CD14-positive monocyte (primary cell): ENCODE results near the gene NEK2. TPM values are rescaled to one million over a fixed set of nuclear protein-coding genes. Genes with fewer than 3 reads are reported as not detected.

Experiments used
- DNase-seq, 3 donors: peaks; one replicate each; pipeline ENCODE4 v3.0.0-alpha.2; 2011 to 2022
- H2AFZ ChIP-seq: 2 replicates; pipeline ENCODE4 v1.6.0; 2012; ENCODE audit warnings: mild to moderate bottlenecking, low read depth, low read length, inconsistent platforms; ENCODE audit not compliant: insufficient read depth, poor library complexity, severe bottlenecking
- H3K27ac ChIP-seq, 2 donors: 1 replicate in 1 of 2; 2 replicates in 1 of 2; pipeline ENCODE4 v1.5.1; 2012 to 2013; ENCODE audit warnings: low read length in 2 of 2, control low read depth in 1 of 2, inconsistent platforms in 1 of 2, low read depth in 1 of 2, mild to moderate bottlenecking in 1 of 2
- H3K27me3 ChIP-seq, 2 donors: one replicate each; pipeline versions ENCODE4 v1.6.0 to v1.6.1; 2011 to 2013; ENCODE audit warnings: low read length in 2 of 2; ENCODE audit not compliant: control insufficient read depth in 2 of 2, insufficient read depth in 2 of 2
- H3K36me3 ChIP-seq, 2 donors: replicated peaks in 1 of 2; 1 replicate in 1 of 2; 2 replicates in 1 of 2; pipeline versions ENCODE4 v1.5.1 to v1.6.1; 2012 to 2013; ENCODE audit warnings: low read length in 2 of 2, control low read depth in 1 of 2, inconsistent platforms in 1 of 2, mild to moderate bottlenecking in 1 of 2; ENCODE audit not compliant: insufficient read depth in 2 of 2, control insufficient read depth in 1 of 2
- H3K4me1 ChIP-seq, 2 donors: 1 replicate in 1 of 2; 2 replicates in 1 of 2; pipeline versions ENCODE4 v1.5.1 to v1.6.1; 2012 to 2013; ENCODE audit warnings: low read length in 2 of 2, control low read depth in 1 of 2, inconsistent platforms in 1 of 2, mild to moderate bottlenecking in 1 of 2, moderate library complexity in 1 of 2; ENCODE audit not compliant: insufficient read depth in 2 of 2, control insufficient read depth in 1 of 2
- H3K4me2 ChIP-seq: replicated peaks from 2 replicates; pipeline ENCODE3; 2012; ENCODE audit warnings: low read length, moderate library complexity, mild to moderate bottlenecking; ENCODE audit not compliant: poor library complexity, severe bottlenecking; ENCODE audit errors: extremely low read depth
- H3K4me3 ChIP-seq, 3 experiments: fragments of 200-600 bp in 1 of 3; sonication (generic) in 1 of 3; replicated peaks in 1 of 3; 1 replicate in 2 of 3; 2 replicates in 1 of 3; pipeline ENCODE4 v1.5.1; 2011 to 2013; ENCODE audit warnings: low read length in 3 of 3, mild to moderate bottlenecking in 3 of 3, control low read depth in 2 of 3, low read depth in 2 of 3, inconsistent platforms in 1 of 3, moderate library complexity in 1 of 3
- H3K79me2 ChIP-seq: 2 replicates; pipeline ENCODE4 v1.6.0; 2012; ENCODE audit warnings: mild to moderate bottlenecking, control low read depth, inconsistent platforms, low read length, moderate library complexity; ENCODE audit not compliant: insufficient read depth
- H3K9ac ChIP-seq: 2 replicates; pipeline ENCODE4 v1.6.0; 2017; ENCODE audit warnings: low read length, mild to moderate bottlenecking; ENCODE audit not compliant: insufficient read depth, poor library complexity, severe bottlenecking
- H3K9me3 ChIP-seq, 2 donors: replicated peaks in 1 of 2; 1 replicate in 1 of 2; 2 replicates in 1 of 2; pipeline versions ENCODE4 v1.5.1 to v1.6.1; 2012 to 2013; ENCODE audit warnings: low read length in 2 of 2, control low read depth in 1 of 2; ENCODE audit not compliant: control insufficient read depth in 1 of 2, insufficient read depth in 1 of 2
- H4K20me1 ChIP-seq: 2 replicates; pipeline ENCODE4 v1.6.0; 2012; ENCODE audit warnings: mild to moderate bottlenecking, low read length, control low read depth, moderate library complexity; ENCODE audit not compliant: insufficient read depth
- H3K27ac Mint-ChIP-seq, 7 donors: one replicate each; pipeline ENCODE4 v1.8.0; 2020; ENCODE audit warnings: mild to moderate bottlenecking in 7 of 7, mixed read lengths in 7 of 7, moderate library complexity in 6 of 7, inconsistent platforms in 2 of 7
- H3K27me3 Mint-ChIP-seq, 3 donors: one replicate each; pipeline ENCODE4 v1.8.0; 2021 to 2022; ENCODE audit warnings: low read depth in 3 of 3, mild to moderate bottlenecking in 3 of 3, mixed read lengths in 3 of 3, moderate library complexity in 3 of 3, inconsistent platforms in 1 of 3
- H3K36me3 Mint-ChIP-seq, 2 donors: one replicate each; pipeline ENCODE4 v1.8.0; 2020; ENCODE audit warnings: mixed read lengths in 2 of 2, inconsistent platforms in 1 of 2, mild to moderate bottlenecking in 1 of 2
- H3K4me1 Mint-ChIP-seq: one replicate; pipeline ENCODE4 v1.8.0; 2020; ENCODE audit warnings: mild to moderate bottlenecking, mixed read lengths
- H3K4me3 Mint-ChIP-seq, 2 donors: one replicate each; pipeline ENCODE4 v1.8.0; 2020; ENCODE audit warnings: mild to moderate bottlenecking in 2 of 2, mixed read lengths in 2 of 2, moderate library complexity in 1 of 2
- H3K9me3 Mint-ChIP-seq, 7 donors: one replicate each; pipeline ENCODE4 v1.8.0; 2020 to 2022; ENCODE audit warnings: mixed read lengths in 7 of 7, mild to moderate bottlenecking in 6 of 7, moderate library complexity in 6 of 7, inconsistent platforms in 2 of 7
- CTCF ChIP-seq: fragments of 200-600 bp; IDR thresholded peaks from one replicate; pipeline ENCODE4 v1.8.0; 2022; ENCODE audit warnings: antibody characterized with exemption, mild to moderate bottlenecking
- WGBS: methylation state at CpG from one replicate; pipeline ENCODE4 v1.1.5; 2013; ENCODE audit warnings: missing lambda C conversion rate; ENCODE audit not compliant: insufficient coverage; 5-methylcytosine and 5-hydroxymethylcytosine counted together
- intact Hi-C, 2 donors: fragments of 100-400 bp; cut with micrococcal nuclease; formaldehyde crosslinking; loops; one replicate each; pipeline versions ENCODE4 v1.15.0 to v1.15.1; 2023
- polyA plus RNA-seq, 3 donors: library from polyadenylated mRNA; depleted of rRNA in 1 of 3; unstranded in 2 of 3; stranded (reverse) in 1 of 3; fragments of 300-500 nt in 2 of 3; fragments of >200 nt in 1 of 3; fragmentation: Illumina TruSeq in 2 of 3; gene quantifications; 1 replicate in 2 of 3; 2 replicates in 1 of 3; pipeline ENCODE4 v1.2.3, GENCODE V29; 2012 to 2021

Gene NEK2
- polyA plus RNA-seq, 3 donors = not detected

DNA sequence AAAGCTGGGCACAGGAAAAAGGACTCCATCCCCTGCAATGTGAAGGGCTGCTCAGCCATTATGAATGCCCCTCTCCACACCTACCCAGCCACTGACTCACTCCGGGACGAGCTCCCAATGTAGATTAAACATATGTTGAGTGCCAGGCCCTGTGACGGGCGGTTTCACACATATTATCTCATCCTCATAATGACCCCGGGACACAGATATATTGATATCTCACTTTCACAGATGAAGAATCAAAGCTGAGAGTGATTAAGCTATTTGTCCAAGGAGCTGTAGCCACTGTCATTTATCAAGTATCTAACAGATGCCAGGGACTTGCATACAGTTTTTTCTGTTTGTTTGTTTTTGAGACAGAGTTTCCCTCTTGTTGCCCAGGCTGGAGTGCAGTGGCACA is 61.5 kb downstream of the NEK2 start:
- Histone ChIP-seq H3K79me2 (no peaks in the 10 kb centered on the region), H4K20me1 (no peaks in the 10 kb centered on the region), H3K4me1 (peaks cover 42 to 46% of the 10 kb centered on the region in 2 donors), H3K4me2 (no peak overlapping the region), H3K9ac (no peak overlapping the region), H3K27ac (peak overlapping the region; percentile 39 to 67), H2AFZ (no peak overlapping the region), H3K27me3 (no peaks in the 10 kb centered on the region), H3K9me3 (no peaks in the 10 kb centered on the region), H3K4me3 (no peak overlapping the region), H3K36me3 (no peaks in the 10 kb centered on the region)
- Mint-ChIP-seq H3K27ac (peak overlapping the region; percentile 92 to 98 (median 96)), H3K9me3 (peaks cover 0 to 2% (median 0%) of the 10 kb centered on the region in 7 donors), H3K27me3 (no peaks in the 10 kb centered on the region), H3K4me1 (peaks cover 52% of the 10 kb centered on the region), H3K36me3 (peaks cover 0 to 3% of the 10 kb centered on the region in 2 donors), H3K4me3 (no peak overlapping the region)
- no peak for DNase-seq
- intact Hi-C loops = loop anchor here in 1 of 2 donors (2.0 kb wide), 1 partner anchor 35 kb away; the partner anchor contains the start of gene SLC30A1
- TF ChIP-seq CTCF = no peak
- no CpG with 5 or more reads among the region's 5 CpGs for WGBS

GRCh38 chr1:211613108-211613947 is 62.1 kb downstream of the NEK2 start:
- WGBS = 44% methylated on average over 5 of the region's 8 CpGs
- Mint-ChIP-seq H3K9me3 (peaks cover 0 to 2% (median 0%) of the 10 kb centered on the region in 7 donors), H3K4me3 (peak overlapping the region; percentile 62 to 76), H3K27me3 (no peaks in the 10 kb centered on the region), H3K36me3 (peaks cover 0 to 3% of the 10 kb centered on the region in 2 donors), H3K4me1 (peaks cover 52% of the 10 kb centered on the region), H3K27ac (peak overlapping the region; percentile 92 to 98 (median 96))
- H4K20me1 ChIP-seq = no peaks in the 10 kb centered on the region
- H3K79me2 ChIP-seq = no peaks in the 10 kb centered on the region
- H3K27ac ChIP-seq = peak overlapping the region; percentile 67 to 74
- no peaks in the 10 kb centered on the region for H3K36me3 ChIP-seq
- intact Hi-C loops = loop anchor here in 1 of 2 donors (2.0 kb wide), 1 partner anchor 35 kb away; the partner anchor contains the start of gene SLC30A1
- peak; percentile 93 to 99 (median 95) for DNase-seq
- H2AFZ ChIP-seq = peak overlapping the region; percentile 62
- peak overlapping the region; percentile 26 for H3K4me2 ChIP-seq
- no peak for TF ChIP-seq CTCF
- H3K9me3 ChIP-seq = no peaks in the 10 kb centered on the region
- no peaks in the 10 kb centered on the region for H3K27me3 ChIP-seq
- peaks cover 44 to 48% of the 10 kb centered on the region in 2 donors for H3K4me1 ChIP-seq
- peak overlapping the region; percentile 2 for H3K9ac ChIP-seq
- peak overlapping the region in 1 of 3 experiments; percentile 17 for H3K4me3 ChIP-seq
